Kidney (tissue), 14 donors: ENCODE results near the gene ANKRD17. TPM values are rescaled to one million over a fixed set of nuclear protein-coding genes. Genes with fewer than 3 reads are reported as not detected.
"Not testable (repeated sequence)": the region's sequence is repeated elsewhere in the genome, so short reads cannot be mapped to it uniquely, and the experiment has no call there.

Experiments used
- DNase-seq, 5 donors: peaks; one replicate each; pipeline ENCODE4 v3.0.0-alpha.2; 2013 to 2020
- FAIRE-seq: peaks from 2 replicates; lab custom pipeline; 2012; peaks lifted over from hg19 to GRCh38; lab: Jason Lieb, UNC
- H3K27ac ChIP-seq, 2 donors: one replicate each; pipeline ENCODE4 v1.7.0; 2013; ENCODE audit warnings: low read depth in 2 of 2, low read length in 2 of 2, inconsistent platforms in 1 of 2
- H3K27me3 ChIP-seq: one replicate; pipeline ENCODE4 v1.7.1; 2013; ENCODE audit warnings: low read length, inconsistent platforms; ENCODE audit not compliant: control insufficient read depth, insufficient read depth
- H3K36me3 ChIP-seq, 3 donors: one replicate each; pipeline versions ENCODE4 v1.7.0 to v1.7.1; 2013; ENCODE audit warnings: low read length in 3 of 3, control low read depth in 1 of 3, inconsistent platforms in 1 of 3; ENCODE audit not compliant: insufficient read depth in 3 of 3, control insufficient read depth in 2 of 3
- H3K4me1 ChIP-seq, 3 donors: one replicate each; pipeline versions ENCODE4 v1.7.0 to v1.7.1; 2013; ENCODE audit warnings: low read length in 3 of 3, inconsistent platforms in 1 of 3, low read depth in 1 of 3; ENCODE audit not compliant: control insufficient read depth in 2 of 3, insufficient read depth in 2 of 3
- H3K4me3 ChIP-seq, 3 donors: one replicate each; pipeline versions ENCODE4 v1.7.0 to v1.8.1; 2013; ENCODE audit warnings: low read length in 3 of 3, control low read depth in 1 of 3, inconsistent platforms in 1 of 3
- H3K9ac ChIP-seq, 3 donors: one replicate each; pipeline versions ENCODE4 v1.7.0 to v1.7.1; 2013; ENCODE audit warnings: low read length in 3 of 3, control low read depth in 1 of 3, inconsistent platforms in 1 of 3
- H3K9me3 ChIP-seq, 3 donors: one replicate each; pipeline versions ENCODE4 v1.7.0 to v1.7.1; 2013; ENCODE audit warnings: low read length in 3 of 3, control low read depth in 1 of 3, inconsistent platforms in 1 of 3; ENCODE audit not compliant: control insufficient read depth in 2 of 3, insufficient read depth in 1 of 3
- intact Hi-C: fragments of 100-400 bp; cut with DNase I; formaldehyde crosslinking; loops from one replicate; pipeline ENCODE4 v1.11.1; 2022
- polyA plus RNA-seq: library from polyadenylated mRNA; stranded (reverse); fragments of 350-450 nt; fragmentation: Illumina TruSeq; extraction: RNeasy Lipid Tissue Mini Kit (QIAGEN cat#74804); gene quantifications from one replicate; pipeline ENCODE4 v1.2.3, GENCODE V29; 2014; ENCODE audit warnings: low read depth, low replicate concordance; ENCODE audit not compliant: insufficient read depth
- total RNA-seq: library from RNA; stranded (reverse); fragmentation: NEBNext Ultra II Directional; extraction: Animal tissue kit (Norgen Biotek cat#: 25700); gene quantifications from one replicate; pipeline ENCODE4 v1.2.1, GENCODE V29; 2021
- TF ChIP-seq, protein P1 (sequence below): IDR thresholded peaks from 3 replicates; pipeline ENCODE4 v1.5.1; 2012; ENCODE audit warnings: mild to moderate bottlenecking, moderate library complexity, borderline replicate concordance; ENCODE audit not compliant: insufficient read depth; ENCODE audit errors: extremely low read depth
- donor health status: control.
- donor health status: control.
- donor health status: control.
- donor health status: control.
- donor health status: control.
- donor health status: DM: yes; HTN: yes; CAD: no.
- donor health status: Normal renal cell carcinoma (clear cell type).

Gene ANKRD17
- total and polyA plus RNA-seq, 2 donors from 2014 or later = 13.3 to 67.7 TPM

DNA sequence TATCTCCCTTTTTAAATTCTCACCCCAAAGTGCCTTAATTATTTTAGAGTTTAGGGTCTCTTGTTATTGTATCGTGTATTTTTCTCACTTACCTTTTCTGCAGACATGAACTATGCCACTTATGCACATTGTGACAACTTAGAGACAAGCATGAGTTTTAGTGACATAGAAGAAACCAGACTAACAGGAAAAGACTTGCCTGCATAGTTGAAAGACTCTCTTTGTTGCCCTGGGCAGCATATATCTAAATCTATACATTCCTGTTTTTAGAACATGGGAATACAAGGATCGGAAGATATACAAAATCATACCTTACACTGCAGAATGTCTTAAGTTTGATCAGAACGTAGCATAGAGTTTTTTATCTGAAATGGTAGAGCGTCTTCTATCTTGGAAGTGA is 45.1 kb upstream of the ANKRD17 start:
- no peak overlapping the region for H3K9ac ChIP-seq
- no peak for FAIRE-seq
- H3K27ac ChIP-seq = no peak overlapping the region
- no peak for DNase-seq
- H3K9me3 ChIP-seq = no peaks in the 10 kb centered on the region
- TF ChIP-seq, protein P1, sequence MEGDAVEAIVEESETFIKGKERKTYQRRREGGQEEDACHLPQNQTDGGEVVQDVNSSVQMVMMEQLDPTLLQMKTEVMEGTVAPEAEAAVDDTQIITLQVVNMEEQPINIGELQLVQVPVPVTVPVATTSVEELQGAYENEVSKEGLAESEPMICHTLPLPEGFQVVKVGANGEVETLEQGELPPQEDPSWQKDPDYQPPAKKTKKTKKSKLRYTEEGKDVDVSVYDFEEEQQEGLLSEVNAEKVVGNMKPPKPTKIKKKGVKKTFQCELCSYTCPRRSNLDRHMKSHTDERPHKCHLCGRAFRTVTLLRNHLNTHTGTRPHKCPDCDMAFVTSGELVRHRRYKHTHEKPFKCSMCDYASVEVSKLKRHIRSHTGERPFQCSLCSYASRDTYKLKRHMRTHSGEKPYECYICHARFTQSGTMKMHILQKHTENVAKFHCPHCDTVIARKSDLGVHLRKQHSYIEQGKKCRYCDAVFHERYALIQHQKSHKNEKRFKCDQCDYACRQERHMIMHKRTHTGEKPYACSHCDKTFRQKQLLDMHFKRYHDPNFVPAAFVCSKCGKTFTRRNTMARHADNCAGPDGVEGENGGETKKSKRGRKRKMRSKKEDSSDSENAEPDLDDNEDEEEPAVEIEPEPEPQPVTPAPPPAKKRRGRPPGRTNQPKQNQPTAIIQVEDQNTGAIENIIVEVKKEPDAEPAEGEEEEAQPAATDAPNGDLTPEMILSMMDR = no peak
- no peaks in the 10 kb centered on the region for H3K4me1 ChIP-seq
- intact Hi-C loops = no loop called here
- no peak overlapping the region for H3K4me3 ChIP-seq
- no peaks in the 10 kb centered on the region for H3K27me3 ChIP-seq
- no peaks in the 10 kb centered on the region for H3K36me3 ChIP-seq

DNA sequence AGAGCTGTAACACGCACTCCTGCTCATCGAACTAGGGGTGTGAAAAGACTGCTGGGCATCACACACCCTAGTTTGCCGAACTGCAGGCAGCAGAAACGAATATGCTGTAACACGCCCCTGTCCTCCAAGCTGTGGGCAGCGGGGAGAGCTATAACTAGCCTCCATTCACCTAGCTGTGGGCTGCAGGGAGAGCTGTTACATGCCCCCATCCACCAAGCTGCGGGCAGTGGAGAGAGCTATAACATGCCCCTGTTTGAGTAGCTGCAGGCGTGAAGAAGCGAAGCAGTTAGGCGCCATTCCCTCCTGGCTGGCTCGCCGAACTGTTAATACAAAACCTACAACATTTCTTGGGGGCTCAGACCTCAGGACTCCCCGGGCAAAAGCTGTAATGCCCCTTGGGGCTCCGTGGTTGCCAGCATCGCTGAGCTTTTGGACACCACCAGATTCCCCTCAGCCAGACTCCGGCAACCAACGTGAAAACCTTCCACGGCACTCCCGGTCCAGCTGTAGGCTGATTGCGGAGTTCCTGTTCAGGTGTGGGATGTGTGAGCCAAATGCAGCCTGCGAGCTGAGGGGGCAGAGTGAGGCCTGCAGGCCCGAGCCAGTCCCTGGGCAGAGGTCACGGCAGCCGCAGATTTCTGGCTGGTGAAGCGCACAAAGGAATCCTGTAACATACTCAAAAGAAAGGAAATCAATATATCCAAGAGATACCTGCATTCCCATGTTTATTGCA is 41.1 kb upstream of the ANKRD17 start:
- Histone ChIP-seq H3K4me1 (no peaks in the 10 kb centered on the region), H3K36me3 (no peaks in the 10 kb centered on the region), H3K27me3 (no peaks in the 10 kb centered on the region), H3K4me3 (no peak overlapping the region), H3K27ac (no peak overlapping the region), H3K9me3 (no peaks in the 10 kb centered on the region), H3K9ac (no peak overlapping the region)
- no peak for DNase-seq
- TF ChIP-seq, protein P1 = no peak
- intact Hi-C loops = no loop called here
- no peak for FAIRE-seq

DNA sequence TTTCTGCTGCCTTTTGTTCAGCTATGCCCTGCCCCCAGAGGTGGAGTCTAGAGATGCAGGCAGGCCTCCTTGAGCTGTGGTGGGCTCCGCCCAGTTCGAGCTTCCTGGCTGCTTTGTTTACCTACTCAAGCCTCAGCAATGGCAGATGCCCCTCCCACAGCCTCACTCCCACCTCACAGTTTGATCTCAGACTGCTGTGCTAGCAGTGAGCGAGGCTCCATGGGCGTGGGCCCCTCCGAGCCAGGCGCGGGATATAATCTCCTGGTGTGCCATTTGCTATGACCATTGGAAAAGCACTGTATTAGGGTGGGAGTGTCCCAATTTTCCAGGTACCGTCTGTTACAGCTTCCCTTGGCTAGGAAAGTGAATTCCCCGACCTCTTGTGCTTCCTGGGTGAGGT is 34.1 kb upstream of the ANKRD17 start:
- H3K9me3 ChIP-seq, H3K27me3 ChIP-seq, H3K36me3 ChIP-seq, FAIRE-seq, H3K4me1 ChIP-seq, DNase-seq, H3K27ac ChIP-seq, H3K9ac ChIP-seq, H3K4me3 ChIP-seq, intact Hi-C loops: not testable (repeated sequence)

DNA sequence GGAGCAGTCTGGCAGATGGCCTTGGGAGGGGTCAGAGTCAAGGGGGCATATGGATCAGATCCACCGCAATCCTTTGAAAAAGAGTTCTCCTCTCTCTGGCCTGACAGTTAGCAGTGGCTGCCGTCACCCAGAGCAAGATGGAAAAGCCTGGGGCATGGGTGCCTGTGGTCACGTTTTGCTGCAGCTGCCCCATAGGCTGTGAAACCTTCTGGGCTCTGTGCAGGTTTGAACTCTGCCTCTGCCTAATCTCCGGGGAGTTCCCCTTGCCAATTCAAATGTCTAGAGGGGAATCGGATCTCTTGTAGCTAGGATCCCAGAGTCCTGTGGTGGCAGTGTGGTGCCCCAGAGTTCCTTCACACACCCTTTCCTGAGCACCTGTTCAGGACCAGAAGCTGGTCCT is 23.4 kb upstream of the ANKRD17 start:
- H3K36me3 ChIP-seq = no peaks in the 10 kb centered on the region
- DNase-seq (no peak), FAIRE-seq (no peak)
- H3K9me3 ChIP-seq = peaks cover 0 to 4% (median 1%) of the 10 kb centered on the region in 3 donors
- H3K9ac ChIP-seq = no peak overlapping the region
- TF ChIP-seq, protein P1 = no peak
- intact Hi-C loops = no loop called here
- H3K4me3 ChIP-seq = no peak overlapping the region
- H3K27me3 ChIP-seq = no peaks in the 10 kb centered on the region
- no peaks in the 10 kb centered on the region for H3K4me1 ChIP-seq
- no peak overlapping the region for H3K27ac ChIP-seq
